ENCODE results near the gene TPRN. TPM values are rescaled to one million over a fixed set of nuclear protein-coding genes. Genes with fewer than 3 reads are reported as not detected.

Gene TPRN
- total and polyA plus RNA-seq, 2 of the 4 experiments (the other 2 are of a cell fraction), result 1.8 to 5.3 TPM

GRCh38 chr9:137228506-137228967, 28.0 kb upstream of the TPRN start:
- no peak overlapping the region for H3K14ac ChIP-seq (replicated peaks; ENCODE audit: low read depth, low read length)
- H3K36me3 ChIP-seq (ENCODE audit: control insufficient read depth, insufficient read depth, low read length), result no peaks in the 10 kb centered on the region
- no peak overlapping the region for H2BK20ac ChIP-seq (ENCODE audit: low read depth, low read length)
- no peak overlapping the region for H4K91ac ChIP-seq (ENCODE audit: insufficient read depth, low read depth, low read length)
- no peak overlapping the region for H2BK15ac ChIP-seq (ENCODE audit: low read depth, low read length)
- H3K79me1 ChIP-seq (ENCODE audit: low read depth in 1 of 2, low read length in 2 of 2), result no peaks in the 10 kb centered on the region
- no peak overlapping the region for H2AK5ac ChIP-seq (ENCODE audit: low read depth, low read length)
- peaks cover 5% of the 10 kb centered on the region; the same call in 1 of the 2 replicates for H3K4me1 ChIP-seq (ENCODE audit: control insufficient read depth, insufficient read depth, low read length)
- no peak for ATAC-seq (ENCODE audit: low read depth)
- no peak overlapping the region for H2AFZ ChIP-seq (replicated peaks; ENCODE audit: low read length, poor library complexity)
- no peak overlapping the region for H2AK9ac ChIP-seq (replicated peaks; ENCODE audit: low read depth, low read length, poor library complexity)
- no peak overlapping the region for H3K23ac ChIP-seq (ENCODE audit: low read depth, low read length)
- H4K8ac ChIP-seq (ENCODE audit: low read depth in 2 of 2, low read length in 2 of 2), result no peak overlapping the region
- intact Hi-C loops (cut with micrococcal nuclease) (no loop called here), dilution Hi-C loops (cut with HindIII; ENCODE audit: low sequenced_read_pairs, unreplicated experiment) (no loop called here), in situ Hi-C loops (cut with MboI; ENCODE audit: low sequenced_read_pairs) (loop anchor here (5.0 kb wide), 1 partner anchor 106 kb away; no protein-coding TSS in a partner anchor)
- no peak overlapping the region for H4K5ac ChIP-seq (ENCODE audit: low read depth, low read length)
- no peak overlapping the region for H3K18ac ChIP-seq (ENCODE audit: low read depth, low read length)
- no peak overlapping the region for H3K9ac ChIP-seq (ENCODE audit: low read depth, low read length)
- no peaks in the 10 kb centered on the region for H3K9me3 ChIP-seq (ENCODE audit: control insufficient read depth, insufficient read depth, low read length)
- ChIA-PET POLR2A (ENCODE audit: unreplicated experiment) (no interaction called here), CTCF (no interaction called here)
- no peak overlapping the region for H3K56ac ChIP-seq (ENCODE audit: extremely low read depth, insufficient read depth, low read length)
- H2BK120ac ChIP-seq (ENCODE audit: low read depth, low read length), result no peak overlapping the region
- peaks cover 1% of the 10 kb centered on the region; the same call in 1 of the 2 replicates for H3K27me3 ChIP-seq (ENCODE audit: control insufficient read depth, insufficient read depth, low read length)
- no peak for DNase-seq
- 74% methylated on average over 12 of the region's 29 CpGs; no CpG with 5 or more reads in 1 of the 2 experiments for WGBS, 2 experiments (ENCODE audit: extremely low coverage in 2 of 2, insufficient read length in 1 of 2)
- H3K27ac ChIP-seq (ENCODE audit: insufficient read depth, low read length), result no peak overlapping the region
- no peak for TF ChIP-seq MXI1 (IDR thresholded peaks at IDR 0.05; ENCODE audit: borderline replicate concordance, low read depth, low read length)
- no peak for TF ChIP-seq USF2 (IDR thresholded peaks at IDR 0.05; ENCODE audit: low read depth, low read length)
- TF ChIP-seq RAD21 (IDR thresholded peaks at IDR 0.05; ENCODE audit: low read length), result no peak
- TF ChIP-seq SMC3 (IDR thresholded peaks at IDR 0.05; ENCODE audit: low read depth, low read length), result no peak
- TF ChIP-seq BHLHE40 (IDR thresholded peaks at IDR 0.05; ENCODE audit: low read depth, low read length), result no peak
- TF ChIP-seq, protein P1, sequence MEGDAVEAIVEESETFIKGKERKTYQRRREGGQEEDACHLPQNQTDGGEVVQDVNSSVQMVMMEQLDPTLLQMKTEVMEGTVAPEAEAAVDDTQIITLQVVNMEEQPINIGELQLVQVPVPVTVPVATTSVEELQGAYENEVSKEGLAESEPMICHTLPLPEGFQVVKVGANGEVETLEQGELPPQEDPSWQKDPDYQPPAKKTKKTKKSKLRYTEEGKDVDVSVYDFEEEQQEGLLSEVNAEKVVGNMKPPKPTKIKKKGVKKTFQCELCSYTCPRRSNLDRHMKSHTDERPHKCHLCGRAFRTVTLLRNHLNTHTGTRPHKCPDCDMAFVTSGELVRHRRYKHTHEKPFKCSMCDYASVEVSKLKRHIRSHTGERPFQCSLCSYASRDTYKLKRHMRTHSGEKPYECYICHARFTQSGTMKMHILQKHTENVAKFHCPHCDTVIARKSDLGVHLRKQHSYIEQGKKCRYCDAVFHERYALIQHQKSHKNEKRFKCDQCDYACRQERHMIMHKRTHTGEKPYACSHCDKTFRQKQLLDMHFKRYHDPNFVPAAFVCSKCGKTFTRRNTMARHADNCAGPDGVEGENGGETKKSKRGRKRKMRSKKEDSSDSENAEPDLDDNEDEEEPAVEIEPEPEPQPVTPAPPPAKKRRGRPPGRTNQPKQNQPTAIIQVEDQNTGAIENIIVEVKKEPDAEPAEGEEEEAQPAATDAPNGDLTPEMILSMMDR (conservative IDR thresholded peaks at IDR 0.05; ENCODE audit: low read depth, low read length), result no peak
- TF ChIP-seq CEBPB (IDR thresholded peaks at IDR 0.05; ENCODE audit: low read depth, low read length), result no peak
- no peak for TF ChIP-seq CHD1 (IDR thresholded peaks at IDR 0.05; ENCODE audit: low read depth, low read length)
- no peak overlapping the region for H2BK5ac ChIP-seq (ENCODE audit: low read depth, low read length, poor library complexity, severe bottlenecking)
- H3K9me1 ChIP-seq (ENCODE audit: insufficient read depth, low read length), result no peaks in the 10 kb centered on the region
- H3K4me2 ChIP-seq (ENCODE audit: low read depth, low read length), result no peak overlapping the region
- no peak overlapping the region for H3K4ac ChIP-seq (ENCODE audit: low read depth, low read length)
- H3K4me3 ChIP-seq (ENCODE audit: insufficient read depth, low read depth, low read length), result no peak overlapping the region
- H4K20me1 ChIP-seq (ENCODE audit: insufficient read depth, low read length), result no peaks in the 10 kb centered on the region
- BruUV-seq (replicated peaks), result no TSS peak
